ENCODE measurements around the gene PAQR4.

PAQR4 gene

GRCh38 chr16:3007957-3008689, 39.0 kb downstream of the PAQR4 start:
- no peaks in the 10 kb centered on the region for H3K9me3 Mint-ChIP-seq
- H3K36me3 Mint-ChIP-seq (ENCODE audit: low read depth) = no peaks in the 10 kb centered on the region
- H3K27ac Mint-ChIP-seq = peak overlapping the region; percentile 36
- H3K27me3 Mint-ChIP-seq (ENCODE audit: low read depth) = peaks cover 15% of the 10 kb centered on the region
- peaks cover 23% of the 10 kb centered on the region for H3K4me1 Mint-ChIP-seq (ENCODE audit: low read depth)
- peak overlapping the region; percentile 37 for H3K4me3 Mint-ChIP-seq

GRCh38 chr16:3008690-3009037, 39.5 kb downstream of the PAQR4 start:
- Mint-ChIP-seq H3K36me3 (ENCODE audit: low read depth) (no peaks in the 10 kb centered on the region), H3K4me3 (peak overlapping the region; percentile 37), H3K4me1 (ENCODE audit: low read depth) (peaks cover 23% of the 10 kb centered on the region), H3K27ac (no peak overlapping the region), H3K9me3 (no peaks in the 10 kb centered on the region), H3K27me3 (ENCODE audit: low read depth) (peaks cover 15% of the 10 kb centered on the region)

DNA sequence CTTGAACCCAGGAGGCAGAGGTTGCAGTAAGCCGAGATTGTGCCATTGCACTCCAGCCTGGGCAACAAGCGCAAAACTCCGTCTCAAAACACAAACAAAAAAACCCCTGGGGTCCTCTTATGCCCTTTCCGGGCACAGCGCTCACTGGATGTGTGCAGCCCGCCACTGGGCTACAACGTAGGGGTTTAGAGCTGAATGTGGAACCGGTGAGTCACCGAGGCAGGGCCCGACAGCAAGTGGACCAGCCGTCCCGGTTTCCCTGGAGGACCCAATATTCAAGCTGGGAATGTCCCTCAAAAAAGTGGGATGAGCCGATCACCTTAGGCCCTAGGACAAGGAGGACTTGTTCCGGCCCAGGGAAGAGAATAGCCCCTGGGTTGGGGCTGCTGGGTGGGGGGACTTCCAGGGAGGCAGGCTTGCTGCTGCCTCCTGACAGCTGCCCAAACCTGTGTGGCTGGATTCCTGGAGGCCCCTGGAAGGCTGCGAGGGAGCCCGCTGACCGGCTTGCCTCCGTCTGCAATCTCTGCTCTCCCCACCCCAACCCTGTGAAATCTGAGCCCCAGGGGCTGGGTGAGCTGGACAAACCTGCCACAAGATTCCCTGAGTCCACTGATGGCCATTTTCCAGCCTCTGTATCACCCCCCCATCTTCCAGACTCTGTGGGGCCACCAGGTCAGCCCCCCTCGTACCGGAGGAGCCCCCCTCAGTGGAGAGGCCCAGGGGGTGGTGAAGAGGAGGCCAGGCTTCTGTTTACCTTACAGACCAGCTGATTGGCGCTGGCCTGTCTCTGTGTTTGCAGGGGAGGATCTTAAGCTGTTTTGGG, 40.6 kb downstream of the PAQR4 start:
- Mint-ChIP-seq H3K27me3 (ENCODE audit: low read depth) (peaks cover 21% of the 10 kb centered on the region), H3K4me3 (no peak overlapping the region), H3K27ac (no peak overlapping the region), H3K9me3 (no peaks in the 10 kb centered on the region), H3K4me1 (ENCODE audit: low read depth) (peaks cover 22% of the 10 kb centered on the region), H3K36me3 (ENCODE audit: low read depth) (no peaks in the 10 kb centered on the region)

DNA sequence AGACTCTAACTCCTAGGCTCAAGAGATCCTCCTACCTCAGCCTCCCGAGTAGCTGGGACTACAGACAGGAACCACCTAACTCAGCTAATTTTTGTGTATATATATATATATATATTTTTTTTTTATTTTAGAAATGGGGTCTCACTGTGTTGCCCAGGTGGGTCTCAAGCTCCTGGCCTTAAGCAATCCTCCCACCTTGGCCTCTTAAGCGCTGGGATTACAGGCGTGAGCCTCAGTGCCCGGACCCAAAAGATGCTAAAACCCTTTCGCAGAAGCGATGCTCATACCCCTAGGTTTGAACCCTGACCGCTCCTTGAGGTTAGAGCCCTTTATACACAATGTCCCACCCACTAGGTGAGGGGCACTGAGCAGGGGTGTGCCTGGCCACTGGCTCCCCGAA, 41.4 kb downstream of the PAQR4 start:
- Mint-ChIP-seq H3K36me3 (ENCODE audit: low read depth) (no peaks in the 10 kb centered on the region), H3K27ac (no peak overlapping the region), H3K9me3 (no peaks in the 10 kb centered on the region), H3K4me3 (no peak overlapping the region), H3K27me3 (ENCODE audit: low read depth) (peaks cover 22% of the 10 kb centered on the region), H3K4me1 (ENCODE audit: low read depth) (peaks cover 21% of the 10 kb centered on the region)

GRCh38 chr16:3012246-3012645, 43.1 kb downstream of the PAQR4 start:
- H3K36me3 Mint-ChIP-seq (ENCODE audit: low read depth) = no peaks in the 10 kb centered on the region
- no peak overlapping the region for H3K4me3 Mint-ChIP-seq

DNA sequence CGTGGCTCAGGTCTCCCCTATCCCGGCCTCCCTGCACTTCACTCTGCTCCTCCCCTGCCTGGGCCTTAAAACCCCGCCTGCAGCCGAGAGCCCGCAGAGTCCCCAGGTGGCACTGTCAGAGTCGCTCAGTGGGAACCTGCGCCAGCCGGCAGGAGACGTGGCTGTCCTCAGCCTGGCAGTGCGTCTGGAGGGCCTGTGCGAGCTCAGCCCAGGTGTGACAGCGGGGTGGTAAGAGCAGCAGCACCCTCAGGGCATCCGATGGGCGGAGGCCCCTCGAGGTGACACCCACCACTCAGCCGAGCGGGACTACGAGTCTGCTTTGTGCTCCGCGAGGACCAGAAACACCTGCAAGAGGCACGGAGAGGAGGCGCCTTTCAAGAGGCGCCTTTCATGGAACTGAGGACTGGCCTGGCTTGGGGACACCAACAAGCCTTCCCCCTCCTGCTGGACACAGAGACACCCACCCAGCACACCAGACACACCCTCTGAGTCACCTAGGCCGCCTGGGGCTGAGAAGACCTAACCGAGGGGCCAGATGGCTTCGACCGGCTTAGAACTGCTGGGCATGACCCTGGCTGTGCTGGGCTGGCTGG, 43.8 kb downstream of the PAQR4 start, which contains the start of gene CLDN9:
Gene CLDN9 (plus strand): TSS at position 96 of the 593 bp plus-strand sequence. CDS start 440 bp downstream, at position 536.
- no peak within 1 kb of the TSS for H3K27ac Mint-ChIP-seq
- peaks cover 9% of the 10 kb centered on the region for H3K4me1 Mint-ChIP-seq (ENCODE audit: low read depth)
- H3K27me3 Mint-ChIP-seq (ENCODE audit: low read depth) = peaks cover 18% of the 10 kb centered on the region
- no peak within 1 kb of the TSS for H3K4me3 Mint-ChIP-seq
- H3K36me3 Mint-ChIP-seq (ENCODE audit: low read depth) = no peaks in the 10 kb centered on the region
- no peaks in the 10 kb centered on the region for H3K9me3 Mint-ChIP-seq

More at GRCh38 chr16:3012246-3012645, 43.1 kb downstream of the PAQR4 start:
- peaks cover 18% of the 10 kb centered on the region for H3K27me3 Mint-ChIP-seq (ENCODE audit: low read depth)
- no peak overlapping the region for H3K27ac Mint-ChIP-seq
- peaks cover 16% of the 10 kb centered on the region for H3K4me1 Mint-ChIP-seq (ENCODE audit: low read depth)
- no peaks in the 10 kb centered on the region for H3K9me3 Mint-ChIP-seq

DNA sequence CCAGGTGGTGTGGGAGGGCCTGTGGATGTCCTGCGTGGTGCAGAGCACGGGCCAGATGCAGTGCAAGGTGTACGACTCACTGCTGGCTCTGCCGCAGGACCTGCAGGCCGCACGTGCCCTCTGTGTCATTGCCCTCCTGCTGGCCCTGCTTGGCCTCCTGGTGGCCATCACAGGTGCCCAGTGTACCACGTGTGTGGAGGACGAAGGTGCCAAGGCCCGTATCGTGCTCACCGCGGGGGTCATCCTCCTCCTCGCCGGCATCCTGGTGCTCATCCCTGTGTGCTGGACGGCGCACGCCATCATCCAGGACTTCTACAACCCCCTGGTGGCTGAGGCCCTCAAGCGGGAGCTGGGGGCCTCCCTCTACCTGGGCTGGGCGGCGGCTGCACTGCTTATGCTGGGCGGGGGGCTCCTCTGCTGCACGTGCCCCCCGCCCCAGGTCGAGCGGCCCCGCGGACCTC, 44.4 kb downstream of the PAQR4 start:
- Mint-ChIP-seq H3K4me1 (ENCODE audit: low read depth) (peaks cover 7% of the 10 kb centered on the region), H3K27me3 (ENCODE audit: low read depth) (peaks cover 20% of the 10 kb centered on the region), H3K27ac (no peak overlapping the region), H3K4me3 (no peak overlapping the region), H3K9me3 (no peaks in the 10 kb centered on the region), H3K36me3 (ENCODE audit: low read depth) (no peaks in the 10 kb centered on the region)

DNA sequence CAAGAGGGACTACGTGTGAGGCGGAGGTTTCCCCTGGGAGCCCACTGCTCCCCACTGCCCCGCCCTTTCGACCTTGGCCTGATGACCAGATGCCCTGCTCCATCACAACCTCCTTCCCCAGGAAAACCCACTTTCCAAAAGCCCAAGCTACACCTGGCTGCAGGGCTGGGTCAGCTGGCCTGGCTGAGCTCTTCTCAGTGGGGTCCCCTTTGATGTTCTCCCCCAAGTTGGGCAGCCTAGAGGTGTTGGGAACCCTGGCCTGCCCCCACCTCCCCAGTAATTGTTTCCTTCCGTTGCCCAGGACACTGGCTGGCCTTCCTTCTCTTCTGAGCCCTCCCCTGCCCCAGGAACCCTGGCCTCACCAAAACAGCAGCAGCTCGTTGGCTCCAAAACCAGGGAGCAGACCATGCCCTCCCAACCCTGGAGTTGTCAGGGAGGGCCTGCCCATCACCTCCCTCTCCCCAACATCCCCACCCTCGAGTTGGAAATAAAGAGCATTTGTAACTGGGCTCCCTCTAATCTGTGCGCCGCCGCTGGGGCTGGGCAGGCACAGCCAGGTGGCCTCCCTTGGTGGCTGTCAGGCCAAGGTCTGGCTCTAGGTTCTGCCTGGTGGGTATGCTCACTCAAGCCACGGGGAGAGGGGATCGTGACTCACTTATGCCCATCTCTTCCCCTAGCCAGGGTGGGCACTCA, 45.0 kb downstream of the PAQR4 start:
- Mint-ChIP-seq H3K9me3 (no peaks in the 10 kb centered on the region), H3K4me1 (ENCODE audit: low read depth) (peaks cover 5% of the 10 kb centered on the region), H3K27me3 (ENCODE audit: low read depth) (peaks cover 24% of the 10 kb centered on the region), H3K27ac (no peak overlapping the region), H3K4me3 (no peak overlapping the region), H3K36me3 (ENCODE audit: low read depth) (no peaks in the 10 kb centered on the region)

DNA sequence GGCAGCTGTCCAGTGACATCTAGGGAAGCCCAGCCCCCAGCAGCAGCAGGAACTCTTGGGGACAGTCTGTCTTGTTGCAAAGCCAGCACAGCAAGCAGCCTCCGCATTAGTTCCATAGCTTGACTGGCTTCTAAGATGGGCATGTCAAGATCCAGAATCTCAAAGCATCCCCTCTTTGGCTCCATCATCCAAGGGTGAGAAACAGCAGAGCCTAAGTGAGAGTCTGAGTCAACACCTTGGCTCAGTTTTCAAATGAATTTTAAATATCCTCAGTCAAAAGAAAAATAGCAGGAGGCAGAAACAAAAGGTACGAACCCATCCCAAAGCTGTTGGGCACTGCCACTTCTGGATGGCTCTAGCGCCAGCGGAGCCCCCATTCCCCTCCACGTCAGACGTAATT, 45.8 kb downstream of the PAQR4 start:
- H3K27ac Mint-ChIP-seq = no peak overlapping the region
- H3K4me3 Mint-ChIP-seq = no peak overlapping the region
- H3K27me3 Mint-ChIP-seq (ENCODE audit: low read depth) = peaks cover 24% of the 10 kb centered on the region
- H3K4me1 Mint-ChIP-seq (ENCODE audit: low read depth) = peaks cover 8% of the 10 kb centered on the region
- H3K36me3 Mint-ChIP-seq (ENCODE audit: low read depth) = no peaks in the 10 kb centered on the region
- H3K9me3 Mint-ChIP-seq = no peaks in the 10 kb centered on the region

DNA sequence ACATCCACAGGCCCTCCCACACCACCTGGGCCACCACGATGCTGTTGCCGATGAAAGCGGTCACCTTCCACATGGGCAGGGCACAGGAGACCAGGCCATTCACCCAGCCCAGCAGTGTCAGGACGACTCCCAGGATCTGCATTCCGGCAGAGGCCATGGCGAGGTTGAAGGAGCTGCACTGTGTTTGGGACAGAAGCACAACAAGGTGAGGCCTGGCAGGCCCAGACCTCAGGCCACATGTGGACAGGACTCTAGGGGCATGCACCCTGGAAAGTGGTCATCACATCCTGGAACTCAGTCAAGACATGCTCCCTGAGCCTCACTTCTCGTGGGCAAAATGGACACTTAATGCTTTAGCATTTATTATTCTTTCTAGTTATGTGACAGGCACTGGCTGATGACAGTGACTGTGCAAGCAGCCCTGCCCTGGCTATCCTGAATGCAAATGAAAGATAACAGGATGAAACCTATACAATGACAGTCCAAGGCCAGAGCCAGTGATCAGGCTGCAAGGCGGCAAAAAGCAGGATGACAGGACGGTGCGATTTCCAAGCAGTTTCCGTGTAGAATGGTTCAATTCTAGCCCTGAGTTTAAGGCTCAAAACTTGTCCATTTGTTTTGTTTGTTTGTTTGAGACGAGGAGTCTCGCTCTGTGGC, 46.8 kb downstream of the PAQR4 start:
- H3K4me1 Mint-ChIP-seq (ENCODE audit: low read depth) = peaks cover 11% of the 10 kb centered on the region
- no peak overlapping the region for H3K27ac Mint-ChIP-seq
- no peaks in the 10 kb centered on the region for H3K36me3 Mint-ChIP-seq (ENCODE audit: low read depth)
- H3K27me3 Mint-ChIP-seq (ENCODE audit: low read depth) = peaks cover 24% of the 10 kb centered on the region
- H3K9me3 Mint-ChIP-seq = no peaks in the 10 kb centered on the region
- H3K4me3 Mint-ChIP-seq = no peak overlapping the region

DNA sequence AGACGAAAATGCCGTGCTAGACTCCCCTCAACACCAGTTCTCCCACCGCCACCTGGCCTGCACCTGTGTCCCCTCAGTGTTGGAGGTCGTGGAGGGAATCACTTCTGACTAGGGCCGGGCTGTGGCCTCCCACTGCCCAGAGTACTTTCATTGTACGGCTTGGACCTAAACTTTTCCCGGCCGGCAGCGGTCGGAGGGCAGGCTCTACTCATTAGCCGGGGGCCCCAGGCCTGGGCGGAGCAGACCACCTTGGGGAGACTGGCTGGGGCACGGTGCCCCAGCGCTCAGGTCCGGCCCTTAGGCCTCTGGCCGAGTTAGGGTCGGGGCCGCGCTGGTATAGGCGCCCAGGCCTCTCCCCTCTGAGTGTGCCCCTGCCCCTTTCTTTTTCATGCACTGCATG, 48.2 kb downstream of the PAQR4 start:
- H3K4me1 Mint-ChIP-seq (ENCODE audit: low read depth) = peaks cover 24% of the 10 kb centered on the region
- H3K36me3 Mint-ChIP-seq (ENCODE audit: low read depth) = no peaks in the 10 kb centered on the region
- peaks cover 20% of the 10 kb centered on the region for H3K27me3 Mint-ChIP-seq (ENCODE audit: low read depth)
- H3K9me3 Mint-ChIP-seq = no peaks in the 10 kb centered on the region
- H3K27ac Mint-ChIP-seq = no peak overlapping the region
- H3K4me3 Mint-ChIP-seq = no peak overlapping the region

GRCh38 chr16:3017794-3018506, 48.8 kb downstream of the PAQR4 start, which contains the start of gene CLDN6:
TSS of gene CLDN6 (minus strand) at chr16:3018183. CDS start at chr16:3016021, 2,162 bp downstream.
- Mint-ChIP-seq H3K36me3 (ENCODE audit: low read depth) (no peaks in the 10 kb centered on the region), H3K9me3 (no peaks in the 10 kb centered on the region), H3K27ac (no peak within 1 kb of the TSS), H3K4me3 (no peak within 1 kb of the TSS), H3K4me1 (ENCODE audit: low read depth) (peaks cover 30% of the 10 kb centered on the region), H3K27me3 (ENCODE audit: low read depth) (peaks cover 20% of the 10 kb centered on the region)

DNA sequence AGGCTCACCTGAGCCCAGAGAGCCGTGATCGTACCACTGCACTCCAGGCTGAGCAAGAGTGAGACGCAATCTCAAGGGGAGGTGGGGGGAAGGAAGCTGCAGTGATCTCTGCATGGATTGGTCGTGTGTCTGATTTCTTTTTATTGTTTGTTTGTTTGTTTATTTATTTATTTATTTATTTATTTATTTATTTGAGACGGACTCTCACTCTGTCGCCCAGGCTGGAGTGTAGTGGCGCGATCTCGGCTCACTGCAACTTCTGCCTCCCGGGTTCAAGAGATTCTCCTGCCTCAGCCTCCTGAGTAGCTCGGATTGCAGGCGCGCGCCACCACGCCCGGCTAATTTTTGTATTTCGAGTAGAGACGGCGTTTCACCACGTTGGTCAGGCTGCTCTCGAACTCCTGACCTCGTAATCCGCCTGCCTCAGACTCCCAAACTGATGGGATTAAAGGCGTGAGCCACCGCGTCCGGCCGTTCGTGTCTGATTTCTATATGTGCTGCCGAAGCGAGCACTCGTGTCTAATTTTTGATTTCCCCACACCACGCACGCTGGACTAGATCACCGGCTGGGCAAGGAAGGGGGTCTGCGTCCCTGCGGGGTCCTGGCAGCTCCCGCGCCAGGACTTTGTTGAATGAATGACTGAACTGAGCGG, 50.6 kb downstream of the PAQR4 start:
- Mint-ChIP-seq H3K27ac (peak overlapping the region; percentile 57), H3K36me3 (ENCODE audit: low read depth) (peaks cover 3% of the 10 kb centered on the region), H3K4me1 (ENCODE audit: low read depth) (peaks cover 36% of the 10 kb centered on the region), H3K4me3 (peak overlapping the region; percentile 87), H3K27me3 (ENCODE audit: low read depth) (peaks cover 13% of the 10 kb centered on the region), H3K9me3 (no peaks in the 10 kb centered on the region)

Measured in T-helper 1 cell treated with Interleukin-12 subunit alpha and Interleukin-12 subunit beta and Interleukin-4 antibody, amounts not matched to agents 30 μg/mL and 1 μg/mL, for 36 hours (primary cell).